Measurements from ENCODE around the gene FBXW4. TPM values are rescaled to one million over a fixed set of nuclear protein-coding genes. Genes with fewer than 3 reads are reported as not detected.

FBXW4 gene
- total and polyA plus RNA-seq, 2 of the 8 experiments (the other 6 are each of a cell fraction or from before 2014, with no cell fraction given): 29.0 to 32.8 TPM

DNA sequence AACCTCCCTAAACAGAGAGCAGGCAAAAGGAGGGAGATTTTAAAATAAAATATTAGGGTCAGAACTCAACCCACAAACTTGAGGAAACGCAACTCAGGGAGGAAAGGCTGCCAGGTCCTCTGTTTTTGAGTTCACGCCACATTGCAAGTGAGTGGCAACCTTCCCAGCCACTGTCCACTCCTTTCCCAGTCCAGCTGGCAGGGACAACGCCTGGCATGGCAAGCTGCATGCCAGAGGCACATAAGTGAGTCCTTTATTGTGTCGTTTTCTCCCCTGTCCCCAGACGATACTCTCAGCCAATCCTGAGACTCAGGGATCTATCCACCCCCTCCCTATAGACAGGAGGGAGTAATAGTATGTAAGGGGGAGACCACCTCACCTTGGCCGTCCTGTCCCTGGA lies 22.4 kb downstream of the FBXW4 start (continued):
- TF ChIP-seq, protein P1, sequence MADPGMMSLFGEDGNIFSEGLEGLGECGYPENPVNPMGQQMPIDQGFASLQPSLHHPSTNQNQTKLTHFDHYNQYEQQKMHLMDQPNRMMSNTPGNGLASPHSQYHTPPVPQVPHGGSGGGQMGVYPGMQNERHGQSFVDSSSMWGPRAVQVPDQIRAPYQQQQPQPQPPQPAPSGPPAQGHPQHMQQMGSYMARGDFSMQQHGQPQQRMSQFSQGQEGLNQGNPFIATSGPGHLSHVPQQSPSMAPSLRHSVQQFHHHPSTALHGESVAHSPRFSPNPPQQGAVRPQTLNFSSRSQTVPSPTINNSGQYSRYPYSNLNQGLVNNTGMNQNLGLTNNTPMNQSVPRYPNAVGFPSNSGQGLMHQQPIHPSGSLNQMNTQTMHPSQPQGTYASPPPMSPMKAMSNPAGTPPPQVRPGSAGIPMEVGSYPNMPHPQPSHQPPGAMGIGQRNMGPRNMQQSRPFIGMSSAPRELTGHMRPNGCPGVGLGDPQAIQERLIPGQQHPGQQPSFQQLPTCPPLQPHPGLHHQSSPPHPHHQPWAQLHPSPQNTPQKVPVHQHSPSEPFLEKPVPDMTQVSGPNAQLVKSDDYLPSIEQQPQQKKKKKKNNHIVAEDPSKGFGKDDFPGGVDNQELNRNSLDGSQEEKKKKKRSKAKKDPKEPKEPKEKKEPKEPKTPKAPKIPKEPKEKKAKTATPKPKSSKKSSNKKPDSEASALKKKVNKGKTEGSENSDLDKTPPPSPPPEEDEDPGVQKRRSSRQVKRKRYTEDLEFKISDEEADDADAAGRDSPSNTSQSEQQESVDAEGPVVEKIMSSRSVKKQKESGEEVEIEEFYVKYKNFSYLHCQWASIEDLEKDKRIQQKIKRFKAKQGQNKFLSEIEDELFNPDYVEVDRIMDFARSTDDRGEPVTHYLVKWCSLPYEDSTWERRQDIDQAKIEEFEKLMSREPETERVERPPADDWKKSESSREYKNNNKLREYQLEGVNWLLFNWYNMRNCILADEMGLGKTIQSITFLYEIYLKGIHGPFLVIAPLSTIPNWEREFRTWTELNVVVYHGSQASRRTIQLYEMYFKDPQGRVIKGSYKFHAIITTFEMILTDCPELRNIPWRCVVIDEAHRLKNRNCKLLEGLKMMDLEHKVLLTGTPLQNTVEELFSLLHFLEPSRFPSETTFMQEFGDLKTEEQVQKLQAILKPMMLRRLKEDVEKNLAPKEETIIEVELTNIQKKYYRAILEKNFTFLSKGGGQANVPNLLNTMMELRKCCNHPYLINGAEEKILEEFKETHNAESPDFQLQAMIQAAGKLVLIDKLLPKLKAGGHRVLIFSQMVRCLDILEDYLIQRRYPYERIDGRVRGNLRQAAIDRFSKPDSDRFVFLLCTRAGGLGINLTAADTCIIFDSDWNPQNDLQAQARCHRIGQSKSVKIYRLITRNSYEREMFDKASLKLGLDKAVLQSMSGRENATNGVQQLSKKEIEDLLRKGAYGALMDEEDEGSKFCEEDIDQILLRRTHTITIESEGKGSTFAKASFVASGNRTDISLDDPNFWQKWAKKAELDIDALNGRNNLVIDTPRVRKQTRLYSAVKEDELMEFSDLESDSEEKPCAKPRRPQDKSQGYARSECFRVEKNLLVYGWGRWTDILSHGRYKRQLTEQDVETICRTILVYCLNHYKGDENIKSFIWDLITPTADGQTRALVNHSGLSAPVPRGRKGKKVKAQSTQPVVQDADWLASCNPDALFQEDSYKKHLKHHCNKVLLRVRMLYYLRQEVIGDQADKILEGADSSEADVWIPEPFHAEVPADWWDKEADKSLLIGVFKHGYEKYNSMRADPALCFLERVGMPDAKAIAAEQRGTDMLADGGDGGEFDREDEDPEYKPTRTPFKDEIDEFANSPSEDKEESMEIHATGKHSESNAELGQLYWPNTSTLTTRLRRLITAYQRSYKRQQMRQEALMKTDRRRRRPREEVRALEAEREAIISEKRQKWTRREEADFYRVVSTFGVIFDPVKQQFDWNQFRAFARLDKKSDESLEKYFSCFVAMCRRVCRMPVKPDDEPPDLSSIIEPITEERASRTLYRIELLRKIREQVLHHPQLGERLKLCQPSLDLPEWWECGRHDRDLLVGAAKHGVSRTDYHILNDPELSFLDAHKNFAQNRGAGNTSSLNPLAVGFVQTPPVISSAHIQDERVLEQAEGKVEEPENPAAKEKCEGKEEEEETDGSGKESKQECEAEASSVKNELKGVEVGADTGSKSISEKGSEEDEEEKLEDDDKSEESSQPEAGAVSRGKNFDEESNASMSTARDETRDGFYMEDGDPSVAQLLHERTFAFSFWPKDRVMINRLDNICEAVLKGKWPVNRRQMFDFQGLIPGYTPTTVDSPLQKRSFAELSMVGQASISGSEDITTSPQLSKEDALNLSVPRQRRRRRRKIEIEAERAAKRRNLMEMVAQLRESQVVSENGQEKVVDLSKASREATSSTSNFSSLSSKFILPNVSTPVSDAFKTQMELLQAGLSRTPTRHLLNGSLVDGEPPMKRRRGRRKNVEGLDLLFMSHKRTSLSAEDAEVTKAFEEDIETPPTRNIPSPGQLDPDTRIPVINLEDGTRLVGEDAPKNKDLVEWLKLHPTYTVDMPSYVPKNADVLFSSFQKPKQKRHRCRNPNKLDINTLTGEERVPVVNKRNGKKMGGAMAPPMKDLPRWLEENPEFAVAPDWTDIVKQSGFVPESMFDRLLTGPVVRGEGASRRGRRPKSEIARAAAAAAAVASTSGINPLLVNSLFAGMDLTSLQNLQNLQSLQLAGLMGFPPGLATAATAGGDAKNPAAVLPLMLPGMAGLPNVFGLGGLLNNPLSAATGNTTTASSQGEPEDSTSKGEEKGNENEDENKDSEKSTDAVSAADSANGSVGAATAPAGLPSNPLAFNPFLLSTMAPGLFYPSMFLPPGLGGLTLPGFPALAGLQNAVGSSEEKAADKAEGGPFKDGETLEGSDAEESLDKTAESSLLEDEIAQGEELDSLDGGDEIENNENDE (IDR thresholded peaks at IDR 0.05; ENCODE audit: insufficient replicate concordance, low read length): no peak
- no peak for TF ChIP-seq CEBPB (IDR thresholded peaks at IDR 0.05; ENCODE audit: low read depth, low read length)
- TF ChIP-seq, protein P2, sequence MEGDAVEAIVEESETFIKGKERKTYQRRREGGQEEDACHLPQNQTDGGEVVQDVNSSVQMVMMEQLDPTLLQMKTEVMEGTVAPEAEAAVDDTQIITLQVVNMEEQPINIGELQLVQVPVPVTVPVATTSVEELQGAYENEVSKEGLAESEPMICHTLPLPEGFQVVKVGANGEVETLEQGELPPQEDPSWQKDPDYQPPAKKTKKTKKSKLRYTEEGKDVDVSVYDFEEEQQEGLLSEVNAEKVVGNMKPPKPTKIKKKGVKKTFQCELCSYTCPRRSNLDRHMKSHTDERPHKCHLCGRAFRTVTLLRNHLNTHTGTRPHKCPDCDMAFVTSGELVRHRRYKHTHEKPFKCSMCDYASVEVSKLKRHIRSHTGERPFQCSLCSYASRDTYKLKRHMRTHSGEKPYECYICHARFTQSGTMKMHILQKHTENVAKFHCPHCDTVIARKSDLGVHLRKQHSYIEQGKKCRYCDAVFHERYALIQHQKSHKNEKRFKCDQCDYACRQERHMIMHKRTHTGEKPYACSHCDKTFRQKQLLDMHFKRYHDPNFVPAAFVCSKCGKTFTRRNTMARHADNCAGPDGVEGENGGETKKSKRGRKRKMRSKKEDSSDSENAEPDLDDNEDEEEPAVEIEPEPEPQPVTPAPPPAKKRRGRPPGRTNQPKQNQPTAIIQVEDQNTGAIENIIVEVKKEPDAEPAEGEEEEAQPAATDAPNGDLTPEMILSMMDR (IDR thresholded peaks at IDR 0.05; ENCODE audit: control extremely low read depth in 1 of 3, insufficient read depth in 1 of 3, low read depth in 1 of 3, low read length in 3 of 3): no peak
- TF ChIP-seq JUN (IDR thresholded peaks at IDR 0.05; ENCODE audit: low read depth, low read length): no peak

All from H1 (cell line).